Lung (tissue), 12 donors: Measurements from ENCODE around the gene SLC9C2. TPM values are rescaled to one million over a fixed set of nuclear protein-coding genes. Genes with fewer than 3 reads are reported as not detected.
A peak's percentile ranks its signal among the peaks of the same experiment; 100 is the strongest.

Experiments
- ATAC-seq: fragments of 200-7000 bp; cut with Tn5 transposase; one replicate; pipeline ENCODE4 v1.9.1; 2020; ENCODE audit warnings: moderate number of reproducible peaks; ENCODE audit not compliant: insufficient read depth, low FRiP score
- DNase-seq, 3 donors: peaks; one replicate each; pipeline ENCODE4 v3.0.0-alpha.2; 2013 to 2017
- H3K27ac ChIP-seq, 2 donors: one replicate each; pipeline ENCODE4 v1.5.1; 2013; ENCODE audit warnings: mild to moderate bottlenecking in 2 of 2, moderate library complexity in 2 of 2, control low read depth in 1 of 2, inconsistent platforms in 1 of 2, low read depth in 1 of 2, low read length in 1 of 2
- H3K27me3 ChIP-seq, 3 donors: one replicate each; pipeline ENCODE4 v1.5.1; 2013; ENCODE audit warnings: low read length in 2 of 3; ENCODE audit not compliant: control insufficient read depth in 3 of 3, insufficient read depth in 3 of 3
- H3K36me3 ChIP-seq, 4 donors: one replicate each; pipeline ENCODE4 v1.5.1; 2013; ENCODE audit warnings: low read length in 4 of 4, mild to moderate bottlenecking in 1 of 4, moderate library complexity in 1 of 4; ENCODE audit not compliant: control insufficient read depth in 4 of 4, insufficient read depth in 4 of 4
- H3K4me1 ChIP-seq, 5 donors: one replicate each; pipeline ENCODE4 v1.5.1; 2013; ENCODE audit warnings: low read length in 5 of 5, mild to moderate bottlenecking in 2 of 5, moderate library complexity in 1 of 5; ENCODE audit not compliant: control insufficient read depth in 5 of 5, insufficient read depth in 5 of 5
- H3K4me3 ChIP-seq: one replicate; pipeline ENCODE4 v1.5.1; 2013; ENCODE audit warnings: mild to moderate bottlenecking, control low read depth, moderate library complexity
- H3K9ac ChIP-seq, 2 donors: one replicate each; pipeline ENCODE4 v1.5.1; 2013; ENCODE audit warnings: low read length in 2 of 2, control low read depth in 1 of 2; ENCODE audit not compliant: insufficient read depth in 1 of 2
- H3K9me3 ChIP-seq, 4 donors: one replicate each; pipeline ENCODE4 v1.5.1; 2013; ENCODE audit warnings: low read length in 3 of 4, mild to moderate bottlenecking in 1 of 4, moderate library complexity in 1 of 4; ENCODE audit not compliant: control insufficient read depth in 4 of 4, insufficient read depth in 3 of 4
- CTCF ChIP-seq: IDR thresholded peaks from 2 replicates; pipeline ENCODE4 v1.5.1; 2012; ENCODE audit warnings: mild to moderate bottlenecking; ENCODE audit errors: control extremely low read depth, extremely low read depth
- WGBS, 2 donors: extraction: QIAGEN DNeasy Blood & Tissue Kit; methylation state at CpG; one replicate each; pipeline ENCODE4 v1.1.7; 2013; 5-methylcytosine and 5-hydroxymethylcytosine counted together
- polyA plus RNA-seq, 2 donors: library from polyadenylated mRNA; stranded (reverse); fragments of 200-250 nt; gene quantifications; one replicate each; pipeline ENCODE4 v1.2.1, GENCODE V29; 2013
- total RNA-seq, 2 donors: library from RNA; depleted of rRNA in 1 of 2; stranded (reverse); fragments of >200 nt in 1 of 2; gene quantifications; one replicate each; pipeline ENCODE4 v1.2.1, GENCODE V29; 2014 to 2021
- donor health status: control.
- donor health status: control.
- donor health status: Bipolar disorder and iron deficiency.
- donor health status: healthy.
- donor health status: DM: yes; HTN: yes; CAD: no.

SLC9C2 gene
- total and polyA plus RNA-seq, 4 donors: 0.05 to 0.98 (median 0.60) TPM

GRCh38 chr1:173482683-173483082 lies 120.2 kb downstream of the SLC9C2 start:
- Histone ChIP-seq H3K9me3 (no peaks in the 10 kb centered on the region), H3K4me3 (no peak overlapping the region), H3K27me3 (no peaks in the 10 kb centered on the region), H3K27ac (no peak overlapping the region), H3K4me1 (peaks cover 0 to 17% (median 6%) of the 10 kb centered on the region in 5 donors), H3K9ac (no peak overlapping the region), H3K36me3 (peaks cover 23 to 58% (median 52%) of the 10 kb centered on the region in 4 donors)
- no peak for TF ChIP-seq CTCF
- 84 to 89% methylated on average over 1 of the region's 1 CpG for WGBS, 2 donors
- ATAC-seq: no peak
- no peak for DNase-seq

GRCh38 chr1:173481195-173481772 lies 121.6 kb downstream of the SLC9C2 start:
- H3K9ac ChIP-seq: no peak overlapping the region
- TF ChIP-seq CTCF: no peak
- ATAC-seq (no peak), DNase-seq (no peak)
- peaks cover 17 to 48% (median 42%) of the 10 kb centered on the region in 4 donors for H3K36me3 ChIP-seq
- H3K27ac ChIP-seq: no peak overlapping the region
- H3K4me3 ChIP-seq: no peak overlapping the region
- H3K9me3 ChIP-seq: no peaks in the 10 kb centered on the region
- H3K27me3 ChIP-seq: no peaks in the 10 kb centered on the region
- H3K4me1 ChIP-seq: peaks cover under 1 to 18% (median 6%) of the 10 kb centered on the region in 5 donors
- 76 to 87% methylated on average over 1 of the region's 1 CpG for WGBS, 2 donors

GRCh38 chr1:173479649-173480048 lies 123.2 kb downstream of the SLC9C2 start:
- Histone ChIP-seq H3K36me3 (peaks cover 11 to 33% (median 29%) of the 10 kb centered on the region in 4 donors), H3K9ac (no peak overlapping the region), H3K4me1 (peaks cover 2 to 32% (median 9%) of the 10 kb centered on the region in 5 donors), H3K9me3 (no peaks in the 10 kb centered on the region), H3K27ac (no peak overlapping the region), H3K27me3 (no peaks in the 10 kb centered on the region), H3K4me3 (no peak overlapping the region)
- no peak for ATAC-seq
- DNase-seq: peak in 1 of 3 donors; percentile 5
- 56 to 68% methylated on average over 4 of the region's 4 CpGs for whole genome bisulfite sequencing, 2 donors
- TF ChIP-seq CTCF: no peak
